IPS-11a (cell line): ENCODE results near the gene ATAD3A.
"Not testable (repeated sequence)": the region's sequence is repeated elsewhere in the genome, so short reads cannot be mapped to it uniquely, and the experiment has no call there.

ENCODE experiments used
- H3K4me3 ChIP-seq: one replicate; pipeline ENCODE4 v1.5.1; 2013; ENCODE audit warnings: low read depth, low read length, control low read depth

Gene ATAD3A

GRCh38 chr1:1489231-1489630, 22.7 kb upstream of the ATAD3A start:
- no peak overlapping the region for H3K4me3 ChIP-seq

- H3K4me3 ChIP-seq = no peak overlapping the region
Measured at GRCh38 chr1:1489861-1490260, 22.1 kb upstream of the ATAD3A start.

- no peak overlapping the region for H3K4me3 ChIP-seq
Measured at GRCh38 chr1:1490633-1491230, 21.2 kb upstream of the ATAD3A start.

- H3K4me3 ChIP-seq = no peak overlapping the region
Measured at GRCh38 chr1:1491601-1492000, 20.4 kb upstream of the ATAD3A start.

- H3K4me3 ChIP-seq = not testable (repeated sequence)
Measured at GRCh38 chr1:1494311-1494710, 17.7 kb upstream of the ATAD3A start.

GRCh38 chr1:1495461-1495975, 16.4 kb upstream of the ATAD3A start:
- not testable (repeated sequence) for H3K4me3 ChIP-seq

GRCh38 chr1:1504777-1505365, 7.1 kb upstream of the ATAD3A start:
- H3K4me3 ChIP-seq = not testable (repeated sequence)

GRCh38 chr1:1505366-1505798, 6.6 kb upstream of the ATAD3A start:
- H3K4me3 ChIP-seq = not testable (repeated sequence)

- not testable (repeated sequence) for H3K4me3 ChIP-seq
Measured at GRCh38 chr1:1505801-1506200, 6.2 kb upstream of the ATAD3A start.

GRCh38 chr1:1507305-1507704, 4.7 kb upstream of the ATAD3A start:
- no peak overlapping the region for H3K4me3 ChIP-seq

GRCh38 chr1:1508775-1509464, 3.0 kb upstream of the ATAD3A start:
- H3K4me3 ChIP-seq = not testable (repeated sequence)

GRCh38 chr1:1509465-1509850, 2.5 kb upstream of the ATAD3A start:
- not testable (repeated sequence) for H3K4me3 ChIP-seq

GRCh38 chr1:1510912-1511532, 940 bp upstream of the ATAD3A start:
- peak overlapping the region; percentile 71 for H3K4me3 ChIP-seq

GRCh38 chr1:1512425-1512824, 463 bp downstream of the ATAD3A start:
- peak overlapping the region; percentile 51 for H3K4me3 ChIP-seq

GRCh38 chr1:1513675-1514074, 1.7 kb downstream of the ATAD3A start:
- not testable (repeated sequence) for H3K4me3 ChIP-seq

GRCh38 chr1:1514376-1514775, 2.4 kb downstream of the ATAD3A start:
- H3K4me3 ChIP-seq = not testable (repeated sequence)

- H3K4me3 ChIP-seq = not testable (repeated sequence)
Measured at GRCh38 chr1:1516923-1517322, 5.0 kb downstream of the ATAD3A start.

- no peak overlapping the region for H3K4me3 ChIP-seq
Measured at GRCh38 chr1:1517973-1518620, 6.1 kb downstream of the ATAD3A start.

- H3K4me3 ChIP-seq = not testable (repeated sequence)
Measured at GRCh38 chr1:1518621-1519007, 6.7 kb downstream of the ATAD3A start.

GRCh38 chr1:1519805-1520505, 8.0 kb downstream of the ATAD3A start:
- not testable (repeated sequence) for H3K4me3 ChIP-seq

- H3K4me3 ChIP-seq = no peak overlapping the region
Measured at GRCh38 chr1:1521331-1521730, 9.4 kb downstream of the ATAD3A start.
